Stimulated activated naive CD8-positive, alpha-beta T cell treated with anti-CD3 and anti-CD28 coated beads, Interleukin-15, amount 100 ng/mL, for 72 hours (primary cell): ENCODE results near the gene SEMA5A.

ENCODE experiments used
- ATAC-seq: fragments of 150-1000 bp; cut with Tn5 transposase; 2 replicates; pipeline ENCODE4 v1.10.0; 2021; ENCODE audit warnings: mild to moderate bottlenecking, moderate library complexity
- DNase-seq, 2 donors: peaks; one replicate each; pipeline ENCODE4 v3.0.0; 2021 to 2022
- H3K27ac Mint-ChIP-seq, 2 donors: one replicate each; pipeline ENCODE4 v1.8.0; 2022; ENCODE audit warnings: mild to moderate bottlenecking in 2 of 2, mixed read lengths in 2 of 2, moderate library complexity in 2 of 2
- H3K27me3 Mint-ChIP-seq: one replicate; pipeline ENCODE4 v1.8.0; 2022; ENCODE audit warnings: mixed read lengths
- H3K4me1 Mint-ChIP-seq: one replicate; pipeline ENCODE4 v1.8.0; 2022; ENCODE audit warnings: mild to moderate bottlenecking, mixed read lengths
- H3K4me3 Mint-ChIP-seq, 2 donors: one replicate each; pipeline ENCODE4 v1.8.0; 2022; ENCODE audit warnings: mild to moderate bottlenecking in 2 of 2, mixed read lengths in 2 of 2, moderate library complexity in 1 of 2
- H3K9me3 Mint-ChIP-seq, 2 donors: one replicate each; pipeline ENCODE4 v1.8.0; 2022; ENCODE audit warnings: mixed read lengths in 2 of 2

The SEMA5A gene

GRCh38 chr5:9316041-9316440 is 229.8 kb downstream of the SEMA5A start:
- no peak overlapping the region for H3K4me3 Mint-ChIP-seq
- H3K27me3 Mint-ChIP-seq: no peaks in the 10 kb centered on the region
- no peak overlapping the region for H3K27ac Mint-ChIP-seq
- H3K9me3 Mint-ChIP-seq: no peaks in the 10 kb centered on the region
- no peaks in the 10 kb centered on the region for H3K4me1 Mint-ChIP-seq
- no peak for DNase-seq
- no peak for ATAC-seq

GRCh38 chr5:9314558-9314957 is 231.3 kb downstream of the SEMA5A start:
- no peaks in the 10 kb centered on the region for H3K9me3 Mint-ChIP-seq

GRCh38 chr5:9313751-9314150 is 232.1 kb downstream of the SEMA5A start:
- Mint-ChIP-seq H3K4me3 (no peak overlapping the region), H3K4me1 (no peaks in the 10 kb centered on the region), H3K9me3 (no peaks in the 10 kb centered on the region), H3K27ac (no peak overlapping the region), H3K27me3 (no peaks in the 10 kb centered on the region)
- no peak for DNase-seq
- ATAC-seq: no peak

More at GRCh38 chr5:9314558-9314957, 231.3 kb downstream of the SEMA5A start:
- Mint-ChIP-seq H3K4me1 (no peaks in the 10 kb centered on the region), H3K27ac (no peak overlapping the region), H3K4me3 (no peak overlapping the region), H3K27me3 (no peaks in the 10 kb centered on the region)
- DNase-seq (no peak), ATAC-seq (no peak)

- Mint-ChIP-seq H3K4me1 (no peaks in the 10 kb centered on the region), H3K4me3 (no peak overlapping the region), H3K9me3 (no peaks in the 10 kb centered on the region), H3K27ac (no peak overlapping the region), H3K27me3 (no peaks in the 10 kb centered on the region)
- DNase-seq (no peak), ATAC-seq (no peak)
Measured at GRCh38 chr5:9307150-9307549, 238.7 kb downstream of the SEMA5A start.

GRCh38 chr5:9302218-9302617 is 243.7 kb downstream of the SEMA5A start:
- Mint-ChIP-seq H3K4me3 (no peak overlapping the region), H3K9me3 (peaks cover 0 to 8% of the 10 kb centered on the region in 2 donors), H3K27me3 (no peaks in the 10 kb centered on the region), H3K27ac (no peak overlapping the region), H3K4me1 (no peaks in the 10 kb centered on the region)
- no peak for ATAC-seq
- no peak for DNase-seq

- DNase-seq (no peak), ATAC-seq (no peak)
- Mint-ChIP-seq H3K9me3 (peaks cover 0 to 8% of the 10 kb centered on the region in 2 donors), H3K27me3 (no peaks in the 10 kb centered on the region), H3K27ac (no peak overlapping the region), H3K4me3 (no peak overlapping the region), H3K4me1 (no peaks in the 10 kb centered on the region)
Measured at GRCh38 chr5:9301200-9301599, 244.7 kb downstream of the SEMA5A start.

- no peaks in the 10 kb centered on the region for H3K4me1 Mint-ChIP-seq
- H3K4me3 Mint-ChIP-seq: no peak overlapping the region
- no peaks in the 10 kb centered on the region for H3K27me3 Mint-ChIP-seq
- DNase-seq: no peak
- no peak for ATAC-seq
- peaks cover 7 to 8% of the 10 kb centered on the region in 2 donors for H3K9me3 Mint-ChIP-seq
- no peak overlapping the region for H3K27ac Mint-ChIP-seq
Measured at GRCh38 chr5:9297134-9297533, 248.7 kb downstream of the SEMA5A start.

- no peaks in the 10 kb centered on the region for H3K27me3 Mint-ChIP-seq
- H3K9me3 Mint-ChIP-seq: peaks cover 7 to 8% of the 10 kb centered on the region in 2 donors
- DNase-seq (no peak), ATAC-seq (no peak)
- no peak overlapping the region for H3K27ac Mint-ChIP-seq
- no peak overlapping the region for H3K4me3 Mint-ChIP-seq
- no peaks in the 10 kb centered on the region for H3K4me1 Mint-ChIP-seq
Measured at GRCh38 chr5:9295466-9295801, 250.4 kb downstream of the SEMA5A start.

GRCh38 chr5:9294793-9295465 is 250.9 kb downstream of the SEMA5A start:
- H3K27ac Mint-ChIP-seq: no peak overlapping the region
- H3K27me3 Mint-ChIP-seq: no peaks in the 10 kb centered on the region
- H3K9me3 Mint-ChIP-seq: peaks cover 7 to 8% of the 10 kb centered on the region in 2 donors
- no peaks in the 10 kb centered on the region for H3K4me1 Mint-ChIP-seq
- ATAC-seq (no peak), DNase-seq (no peak)
- no peak overlapping the region for H3K4me3 Mint-ChIP-seq

- ATAC-seq (no peak), DNase-seq (no peak)
- Mint-ChIP-seq H3K27me3 (no peaks in the 10 kb centered on the region), H3K4me3 (no peak overlapping the region), H3K4me1 (no peaks in the 10 kb centered on the region), H3K27ac (no peak overlapping the region), H3K9me3 (peaks cover 0 to 6% of the 10 kb centered on the region in 2 donors)
Measured at GRCh38 chr5:9288234-9288633, 257.6 kb downstream of the SEMA5A start.

GRCh38 chr5:9284781-9285307 is 261.0 kb downstream of the SEMA5A start:
- peaks cover 0 to 11% of the 10 kb centered on the region in 2 donors for H3K9me3 Mint-ChIP-seq
- no peaks in the 10 kb centered on the region for H3K27me3 Mint-ChIP-seq
- no peak for DNase-seq
- ATAC-seq: no peak
- no peak overlapping the region for H3K4me3 Mint-ChIP-seq
- H3K4me1 Mint-ChIP-seq: no peaks in the 10 kb centered on the region
- no peak overlapping the region for H3K27ac Mint-ChIP-seq

GRCh38 chr5:9284272-9284671 is 261.6 kb downstream of the SEMA5A start:
- Mint-ChIP-seq H3K27me3 (no peaks in the 10 kb centered on the region), H3K27ac (no peak overlapping the region), H3K4me1 (no peaks in the 10 kb centered on the region)

GRCh38 chr5:9283473-9283872 is 262.4 kb downstream of the SEMA5A start:
- Mint-ChIP-seq H3K27ac (no peak overlapping the region), H3K4me1 (no peaks in the 10 kb centered on the region), H3K27me3 (no peaks in the 10 kb centered on the region), H3K4me3 (no peak overlapping the region), H3K9me3 (peaks cover 11% of the 10 kb centered on the region in 2 donors)
- ATAC-seq (no peak), DNase-seq (no peak)

More at GRCh38 chr5:9284272-9284671, 261.6 kb downstream of the SEMA5A start:
- peaks cover 3 to 11% of the 10 kb centered on the region in 2 donors for H3K9me3 Mint-ChIP-seq
- ATAC-seq (no peak), DNase-seq (no peak)
- H3K4me3 Mint-ChIP-seq: no peak overlapping the region

- H3K9me3 Mint-ChIP-seq: peaks cover 11 to 16% of the 10 kb centered on the region in 2 donors
- no peak for ATAC-seq
- no peak for DNase-seq
- H3K27me3 Mint-ChIP-seq: no peaks in the 10 kb centered on the region
- H3K27ac Mint-ChIP-seq: no peak overlapping the region
- no peaks in the 10 kb centered on the region for H3K4me1 Mint-ChIP-seq
- no peak overlapping the region for H3K4me3 Mint-ChIP-seq
Measured at GRCh38 chr5:9283021-9283420, 262.9 kb downstream of the SEMA5A start.

- Mint-ChIP-seq H3K4me1 (no peaks in the 10 kb centered on the region), H3K9me3 (peaks cover 11 to 16% of the 10 kb centered on the region in 2 donors), H3K27ac (no peak overlapping the region), H3K27me3 (no peaks in the 10 kb centered on the region), H3K4me3 (no peak overlapping the region)
- DNase-seq: no peak
- no peak for ATAC-seq
Measured at GRCh38 chr5:9282211-9282610, 263.7 kb downstream of the SEMA5A start.

GRCh38 chr5:9279774-9280173 is 266.1 kb downstream of the SEMA5A start:
- Mint-ChIP-seq H3K27ac (no peak overlapping the region), H3K9me3 (peaks cover 13 to 27% of the 10 kb centered on the region in 2 donors), H3K4me3 (no peak overlapping the region), H3K27me3 (no peaks in the 10 kb centered on the region), H3K4me1 (no peaks in the 10 kb centered on the region)
- no peak for ATAC-seq
- no peak for DNase-seq
